AG04450 (cell line): Measurements from ENCODE around the gene HSCB. TPM values are rescaled to one million over a fixed set of nuclear protein-coding genes. Genes with fewer than 3 reads are reported as not detected.

ENCODE experiments used
- CTCF ChIA-PET: fragments of 300-600, 350-600 bp; formaldehyde crosslinking; extraction: SDS; loops from one replicate; lab custom pipeline; 2022; ENCODE audit warnings: antibody characterized with exemption, inconsistent platforms; lab: Charles Lee
- POLR2A ChIA-PET: fragments of 350-600 bp; formaldehyde crosslinking; extraction: SDS; loops from one replicate; lab custom pipeline; 2021; ENCODE audit warnings: antibody characterized with exemption, inconsistent platforms; lab: Yijun Ruan, JAX
- DNase-seq: peaks from one replicate; pipeline ENCODE4 v3.0.0-alpha.2; 2011; ENCODE audit warnings: low read depth, low spot score
- H3K27ac ChIP-seq: one replicate; pipeline ENCODE4 v1.5.1; 2012; ENCODE audit warnings: low read depth, low read length, control low read depth
- H3K27me3 ChIP-seq: one replicate; pipeline ENCODE4 v1.6.0; 2012; ENCODE audit warnings: low read length; ENCODE audit not compliant: control insufficient read depth, insufficient read depth
- H3K4me3 ChIP-seq: 2 replicates; pipeline ENCODE4 v1.5.1; 2011; ENCODE audit warnings: mild to moderate bottlenecking, low read depth, low read length, control low read depth
- H3K9me3 ChIP-seq: 2 replicates; pipeline ENCODE4 v1.5.1; 2012; ENCODE audit warnings: low read length; ENCODE audit not compliant: control insufficient read depth, insufficient read depth
- CTCF ChIP-seq: IDR thresholded peaks from 2 replicates; pipeline ENCODE4 v1.5.1; 2011; ENCODE audit warnings: low read depth, low read length, control low read depth, inconsistent platforms
- polyA plus RNA-seq: library from polyadenylated mRNA; depleted of rRNA; stranded (reverse); fragments of >200 nt; gene quantifications from 2 replicates; pipeline ENCODE4 v1.2.3, GENCODE V29; 2011

HSCB gene
- polyA plus RNA-seq, 1 experiment, result 24.5 TPM

- H3K9me3 ChIP-seq, result peaks cover 4% of the 10 kb centered on the region
- TF ChIP-seq CTCF, result no peak
- no peak overlapping the region for H3K27ac ChIP-seq
- CTCF ChIA-PET, result no interaction called here
- POLR2A ChIA-PET, result interaction anchor here (0.6 kb wide), 1 partner anchor 275 kb away, joined by 3 read pairs; no protein-coding TSS in a partner anchor
- no peak overlapping the region for H3K4me3 ChIP-seq
- DNase-seq, result no peak
- no peaks in the 10 kb centered on the region for H3K27me3 ChIP-seq
Measured at GRCh38 chr22:28769394-28770085, 27.7 kb downstream of the HSCB start.

GRCh38 chr22:28771195-28771791 is 29.5 kb downstream of the HSCB start:
- no peak overlapping the region for H3K4me3 ChIP-seq
- CTCF ChIA-PET, result interaction anchor here (1.0 kb wide), 1 partner anchor 27 kb away, joined by 3 read pairs; no protein-coding TSS in a partner anchor
- no peaks in the 10 kb centered on the region for H3K27me3 ChIP-seq
- H3K9me3 ChIP-seq, result peaks cover 4% of the 10 kb centered on the region
- no peak for DNase-seq
- no peak overlapping the region for H3K27ac ChIP-seq
- POLR2A ChIA-PET, result interaction anchor here (2.2 kb wide), 1 partner anchor 29 kb away, joined by 8 read pairs; the partner anchor contains the start of gene XBP1
- TF ChIP-seq CTCF, result no peak

- peak within 1 kb of the TSS; percentile 85 for H3K27ac ChIP-seq
- DNase-seq, result peak; percentile 87
- H3K9me3 ChIP-seq, result peaks cover 4% of the 10 kb centered on the region
- H3K27me3 ChIP-seq, result no peaks in the 10 kb centered on the region
- peak; percentile 22; the same call in 1 of the 2 replicates for TF ChIP-seq CTCF
- ChIA-PET POLR2A (interaction anchor here (0.9 to 2.2 kb wide), 5 partner anchors 11 to 60 kb away, joined by 3 to 11 read pairs (median 8); partner anchors contain the start of gene XBP1), CTCF (interaction anchor here (0.6 to 1.0 kb wide), 3 partner anchors 12 to 172 kb away, joined by 3 to 5 read pairs (median 3); no protein-coding TSS in a partner anchor)
- H3K4me3 ChIP-seq, result peak within 1 kb of the TSS; percentile 87
Measured at GRCh38 chr22:28772633-28773460, 31.0 kb downstream of the HSCB start, which contains the start of gene CCDC117. Gene CCDC117, plus strand, starts transcription at chr22:28772695. Its CDS starts 155 bp downstream, at chr22:28772850.

- Histone ChIP-seq H3K27me3 (no peaks in the 10 kb centered on the region), H3K4me3 (peak overlapping the region; percentile 87), H3K27ac (peak overlapping the region; percentile 85), H3K9me3 (peaks cover 4% of the 10 kb centered on the region)
- no peak for DNase-seq
- no peak for TF ChIP-seq CTCF
- POLR2A ChIA-PET, result interaction anchor here (0.6 to 2.2 kb wide), 4 partner anchors 26 to 61 kb away, joined by 3 to 8 read pairs (median 3); partner anchors contain the start of gene XBP1
- CTCF ChIA-PET, result interaction anchor here (0.6 to 1.0 kb wide), 2 partner anchors 11 to 173 kb away, joined by 3 read pairs; no protein-coding TSS in a partner anchor
Measured at GRCh38 chr22:28773461-28773867, 31.6 kb downstream of the HSCB start.
